Tibial nerve (tissue), 4 donors: ENCODE data around the gene GPATCH2L. TPM values are rescaled to one million over a fixed set of nuclear protein-coding genes. Genes with fewer than 3 reads are reported as not detected.

Experiments
- DNase-seq, 2 donors: peaks; one replicate each; pipeline ENCODE4 v3.0.0-alpha.2; 2019; ENCODE audit warnings: low spot score in 2 of 2
- H3K27ac ChIP-seq, 4 donors: fragments of 200-600 bp; sonication (generic) in 3 of 4; one replicate each; pipeline ENCODE4 v1.5.1; 2017 to 2019; ENCODE audit warnings: mild to moderate bottlenecking in 1 of 4
- H3K27me3 ChIP-seq, 2 donors: fragments of 200-600 bp; sonication (generic) in 1 of 2; one replicate each; pipeline versions ENCODE4 v1.5.1 to v1.6.0; 2017 to 2019
- H3K36me3 ChIP-seq, 3 donors: fragments of 200-600 bp; sonication (generic); one replicate each; pipeline ENCODE4 v1.5.1; 2018 to 2019
- H3K4me1 ChIP-seq, 4 donors: fragments of 200-600 bp; sonication (generic) in 3 of 4; one replicate each; pipeline ENCODE4 v1.5.1; 2017 to 2019
- H3K4me3 ChIP-seq, 4 donors: fragments of 200-600 bp; sonication (generic) in 3 of 4; one replicate each; pipeline ENCODE4 v1.5.1; 2017 to 2019; ENCODE audit warnings: mild to moderate bottlenecking in 1 of 4, moderate library complexity in 1 of 4
- H3K9me3 ChIP-seq, 4 donors: fragments of 200-600 bp; sonication (generic) in 3 of 4; one replicate each; pipeline ENCODE4 v1.5.1; 2017 to 2019
- EP300 ChIP-seq, 2 donors: sonication (generic); formaldehyde crosslinking; IDR thresholded peaks; one replicate each; pipeline ENCODE4 v1.6.1; 2017; ENCODE audit warnings: antibody characterized with exemption in 2 of 2, mild to moderate bottlenecking in 1 of 2
- POLR2A ChIP-seq, 2 donors: fragments of 450-650 bp; IDR thresholded peaks; one replicate each; pipeline ENCODE4 v1.6.1; 2017; ENCODE audit warnings: antibody characterized with exemption in 2 of 2, mild to moderate bottlenecking in 2 of 2, moderate library complexity in 2 of 2
- WGBS, 2 donors: methylation state at CpG; one replicate each; pipeline ENCODE4 v1.1.5; 2018; 5-methylcytosine and 5-hydroxymethylcytosine counted together
- total RNA-seq, 4 donors: library from RNA; depleted of rRNA; stranded (reverse); fragments of >200 nt; gene quantifications; one replicate each; pipeline ENCODE4 v1.1.0, GENCODE V29; 2016
- TF ChIP-seq, protein P1 (sequence below), 5 experiments: fragments of 200-600 bp in 3 of 5; fragments of 450-650 bp in 2 of 5; sonication (generic) in 3 of 5; IDR thresholded peaks; one replicate each; pipeline ENCODE4 v1.5.1; 2016 to 2019; ENCODE audit warnings: antibody characterized with exemption in 5 of 5, mild to moderate bottlenecking in 3 of 5, moderate library complexity in 2 of 5

The GPATCH2L gene
- total RNA-seq, 4 donors from 2014 or later: 56.1 to 76.8 (median 71.7) TPM

DNA sequence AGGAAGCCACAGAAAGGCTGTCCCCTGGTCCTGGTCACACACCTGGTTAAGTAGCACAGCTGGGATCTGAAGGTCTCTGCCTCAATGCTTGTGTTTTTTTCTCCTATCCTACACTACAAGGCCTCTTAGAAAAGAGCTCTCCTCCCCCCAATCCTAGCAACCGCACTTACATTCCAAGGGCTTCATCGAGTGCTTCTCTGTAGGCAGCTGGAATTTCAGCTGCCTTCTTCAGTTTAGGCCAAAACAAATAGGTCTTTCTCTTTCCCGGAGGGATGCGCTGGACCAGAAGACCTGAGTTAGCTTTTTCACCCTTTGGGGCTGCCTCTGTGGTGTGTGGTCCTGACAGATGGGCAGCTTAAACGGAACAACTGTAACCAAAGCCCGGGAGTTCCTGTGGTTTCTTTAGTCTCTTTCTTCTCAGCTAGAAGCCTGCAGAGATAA, 109.7 kb downstream of the GPATCH2L start:
- DNase-seq: no peak
- Histone ChIP-seq H3K36me3 (no peaks in the 10 kb centered on the region), H3K4me1 (no peaks in the 10 kb centered on the region), H3K27me3 (no peaks in the 10 kb centered on the region), H3K4me3 (no peak overlapping the region), H3K27ac (no peak overlapping the region), H3K9me3 (no peaks in the 10 kb centered on the region)
- no peak for TF ChIP-seq POLR2A (IDR thresholded peaks at IDR 0.05)
- TF ChIP-seq EP300 (IDR thresholded peaks at IDR 0.05): no peak
- TF ChIP-seq, protein P1, sequence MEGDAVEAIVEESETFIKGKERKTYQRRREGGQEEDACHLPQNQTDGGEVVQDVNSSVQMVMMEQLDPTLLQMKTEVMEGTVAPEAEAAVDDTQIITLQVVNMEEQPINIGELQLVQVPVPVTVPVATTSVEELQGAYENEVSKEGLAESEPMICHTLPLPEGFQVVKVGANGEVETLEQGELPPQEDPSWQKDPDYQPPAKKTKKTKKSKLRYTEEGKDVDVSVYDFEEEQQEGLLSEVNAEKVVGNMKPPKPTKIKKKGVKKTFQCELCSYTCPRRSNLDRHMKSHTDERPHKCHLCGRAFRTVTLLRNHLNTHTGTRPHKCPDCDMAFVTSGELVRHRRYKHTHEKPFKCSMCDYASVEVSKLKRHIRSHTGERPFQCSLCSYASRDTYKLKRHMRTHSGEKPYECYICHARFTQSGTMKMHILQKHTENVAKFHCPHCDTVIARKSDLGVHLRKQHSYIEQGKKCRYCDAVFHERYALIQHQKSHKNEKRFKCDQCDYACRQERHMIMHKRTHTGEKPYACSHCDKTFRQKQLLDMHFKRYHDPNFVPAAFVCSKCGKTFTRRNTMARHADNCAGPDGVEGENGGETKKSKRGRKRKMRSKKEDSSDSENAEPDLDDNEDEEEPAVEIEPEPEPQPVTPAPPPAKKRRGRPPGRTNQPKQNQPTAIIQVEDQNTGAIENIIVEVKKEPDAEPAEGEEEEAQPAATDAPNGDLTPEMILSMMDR (IDR thresholded peaks at IDR 0.05): no peak
- WGBS, 2 donors: 25 to 30% methylated on average over 6 of the region's 6 CpGs

DNA sequence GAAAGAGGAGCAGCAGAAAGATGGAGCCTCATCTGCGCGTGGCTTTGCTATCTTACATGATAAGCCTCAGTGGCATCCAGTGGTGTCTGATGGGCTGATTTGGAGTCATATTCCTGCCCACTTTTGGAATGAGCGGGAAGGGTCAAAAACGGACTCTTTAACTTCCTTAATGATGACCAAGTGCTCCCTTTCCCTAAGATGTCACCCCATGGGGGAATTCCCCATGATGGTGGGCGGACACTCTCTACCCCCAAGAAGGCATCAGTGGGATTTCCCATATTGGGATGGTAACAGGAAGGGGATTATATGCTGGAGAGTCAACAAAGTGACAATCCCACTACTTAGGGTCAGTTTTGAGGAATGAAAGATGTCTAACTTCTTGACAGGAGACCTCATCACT, 110.9 kb downstream of the GPATCH2L start:
- 91 to 93% methylated on average over 5 of the region's 5 CpGs for WGBS, 2 donors

More for the DNA sequence above, 110.9 kb downstream of the GPATCH2L start:
- Histone ChIP-seq H3K9me3 (no peaks in the 10 kb centered on the region), H3K4me1 (peaks cover 0 to 7% (median 0%) of the 10 kb centered on the region in 4 donors), H3K27ac (no peak overlapping the region), H3K36me3 (no peaks in the 10 kb centered on the region), H3K4me3 (no peak overlapping the region), H3K27me3 (no peaks in the 10 kb centered on the region)
- DNase-seq: no peak
- TF ChIP-seq, protein P1 (IDR thresholded peaks at IDR 0.05): no peak
- no peak for TF ChIP-seq EP300 (IDR thresholded peaks at IDR 0.05)
- no peak for TF ChIP-seq POLR2A (IDR thresholded peaks at IDR 0.05)

Other genes with a start within 250 kb of the GPATCH2L start
- gene TGFB3, start 169.9 kb upstream of the GPATCH2L start, total RNA-seq: 10 to 100 TPM in 1 of 4 donors, 1 to 10 TPM in 3; 3.1 to 10.0 (median 5.6) TPM
- 10 to 100 TPM; 16.2 to 31.4 (median 26.1) TPM for gene IFT43, start 166.2 kb upstream of the GPATCH2L start, total RNA-seq
- gene ESRRB, start 224.2 kb downstream of the GPATCH2L start, total RNA-seq: 1 to 10 TPM in 1 of 4 donors, under 1 TPM in 1, not detected in 2; 0.87 to 1.5 TPM